Ovary (tissue), 9 donors: ENCODE data around the gene TMEM235. TPM values are rescaled to one million over a fixed set of nuclear protein-coding genes. Genes with fewer than 3 reads are reported as not detected.
A peak's percentile ranks its signal among the peaks of the same experiment; 100 is the strongest.
"Not testable (repeated sequence)": the region's sequence is repeated elsewhere in the genome, so short reads cannot be mapped to it uniquely, and the experiment has no call there.

Experiments used
- DNase-seq, 5 donors: peaks; one replicate each; pipeline ENCODE4 v3.0.0-alpha.2; 2019 to 2020
- H3K27ac ChIP-seq, 2 donors: fragments of 200-600 bp; one replicate each; pipeline versions ENCODE4 v1.5.1 to v1.8.0; 2019 to 2022
- H3K27me3 ChIP-seq: fragments of 200-600 bp; one replicate; pipeline ENCODE4 v1.8.0; 2022
- H3K36me3 ChIP-seq: fragments of 200-600 bp; sonication (generic); one replicate; pipeline ENCODE4 v1.5.1; 2019
- H3K4me1 ChIP-seq: one replicate; pipeline ENCODE4 v1.8.1; 2013; ENCODE audit warnings: mild to moderate bottlenecking, moderate library complexity; ENCODE audit not compliant: insufficient read depth
- H3K4me3 ChIP-seq: fragments of 200-600 bp; sonication (generic); one replicate; pipeline ENCODE4 v1.5.1; 2017
- H3K9me3 ChIP-seq, 2 donors: fragments of 200-600 bp in 1 of 2; sonication (generic) in 1 of 2; one replicate each; pipeline versions ENCODE4 v1.5.1 to v1.8.1; 2013 to 2019; ENCODE audit warnings: mild to moderate bottlenecking in 1 of 2, moderate library complexity in 1 of 2
- CTCF ChIP-seq, 3 donors: fragments of 450-650 bp in 2 of 3; fragments of 200-600 bp in 1 of 3; IDR thresholded peaks; one replicate each; pipeline versions ENCODE4 v1.5.1 to v1.8.0; 2016 to 2022; ENCODE audit warnings: antibody characterized with exemption in 3 of 3, mild to moderate bottlenecking in 1 of 3
- EP300 ChIP-seq: sonication (generic); formaldehyde crosslinking; IDR thresholded peaks from one replicate; pipeline ENCODE4 v1.6.1; 2017; ENCODE audit warnings: antibody characterized with exemption
- POLR2A ChIP-seq: fragments of 450-650 bp; IDR thresholded peaks from one replicate; pipeline ENCODE4 v1.6.1; 2017; ENCODE audit warnings: antibody characterized with exemption, mild to moderate bottlenecking, moderate library complexity
- WGBS, 3 donors: extraction: QIAGEN DNeasy Blood & Tissue Kit in 1 of 3; methylation state at CpG; one replicate each; pipeline versions ENCODE4 v1.1.5 to v1.1.7; 2013 to 2017; 5-methylcytosine and 5-hydroxymethylcytosine counted together
- intact Hi-C, 4 donors: fragments of 100-400 bp; cut with DNase I; formaldehyde crosslinking; loops; one replicate each; pipeline versions ENCODE4 v1.11.0 to v1.15.1; 2022 to 2023
- polyA plus RNA-seq, 2 donors: library from polyadenylated mRNA; stranded (reverse); fragments of 200-250 nt in 1 of 2; fragments of 350-450 nt in 1 of 2; fragmentation: Illumina TruSeq in 1 of 2; extraction: RNeasy Lipid Tissue Mini Kit (QIAGEN cat#74804) in 1 of 2; gene quantifications; one replicate each; pipeline ENCODE4 v1.2.3, GENCODE V29; 2013 to 2014
- total RNA-seq, 7 donors: library from RNA; depleted of rRNA in 2 of 7; stranded (reverse); fragments of >200 nt in 2 of 7; fragmentation: NEBNext Ultra II Directional in 3 of 7; extraction: Animal tissue kit (Norgen Biotek cat#: 25700) in 3 of 7; gene quantifications; one replicate each; pipeline versions ENCODE4 v1.1.0 to v1.2.4, GENCODE V29; 2016 to 2023
- donor health status: DM: no; HTN: no; CAD: no; lungs with moderate emphysema.
- donor health status: DM: no; HTN: no; CAD: no.
- donor health status: Bipolar disorder and iron deficiency.
- donor health status: DM: yes; HTN: yes; CAD: no.
- donor health status: DM: no; HTN: no; CAD: no.
- donor health status: DM: yes; HTN: yes; CAD: no.

Gene TMEM235
- total and polyA plus RNA-seq, 9 donors, result 0.07 TPM; not detected in 8

DNA sequence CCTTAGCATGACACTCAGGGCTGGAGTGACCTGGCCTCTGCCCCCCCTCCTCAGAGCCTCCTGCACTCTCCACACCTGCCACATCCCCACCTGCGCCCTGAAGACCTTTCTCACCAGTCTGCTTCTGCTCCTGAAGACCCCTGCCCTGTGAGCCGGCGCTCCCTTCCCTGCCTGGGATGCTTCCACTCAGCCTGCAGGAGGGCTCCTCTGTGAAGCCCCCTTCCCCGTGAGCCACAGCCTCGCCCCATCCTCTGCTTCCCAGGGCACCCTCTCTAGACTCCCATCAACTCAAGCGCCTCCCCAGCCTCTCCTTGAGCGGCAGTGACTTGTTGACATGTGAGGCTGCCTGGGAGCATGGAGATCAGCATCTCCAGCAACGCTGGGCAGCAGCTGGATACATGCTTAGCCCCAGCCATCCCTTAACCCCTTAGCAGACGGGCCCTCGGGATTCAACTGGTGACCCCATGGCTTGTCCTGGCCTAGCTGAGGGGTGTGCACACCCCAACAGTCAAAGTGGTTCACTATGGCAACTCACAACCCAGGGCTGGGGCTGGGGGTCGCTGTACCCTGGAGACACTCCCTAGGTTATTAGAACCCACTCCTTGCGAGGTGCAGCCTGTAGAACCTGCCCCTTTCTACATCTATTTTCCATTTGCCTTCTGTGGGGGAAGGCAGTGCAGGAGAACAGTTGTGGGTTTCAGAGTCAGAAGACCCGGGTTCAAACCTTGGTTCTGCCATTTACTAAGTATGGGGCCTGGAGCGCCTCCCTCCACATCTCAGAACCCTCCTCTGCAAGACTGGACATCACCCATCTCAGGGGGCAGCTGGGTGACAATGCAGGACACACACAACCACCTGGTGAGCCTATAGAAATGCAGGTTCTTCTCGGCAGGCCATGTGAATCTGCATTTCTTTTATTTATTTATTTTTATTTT is 21.5 kb downstream of the TMEM235 start:
- Histone ChIP-seq H3K4me1 (peaks cover 18% of the 10 kb centered on the region), H3K9me3 (no peaks in the 10 kb centered on the region), H3K27ac (no peak overlapping the region), H3K36me3 (no peaks in the 10 kb centered on the region), H3K27me3 (no peaks in the 10 kb centered on the region), H3K4me3 (no peak overlapping the region)
- WGBS, 3 donors, result 65 to 70% (median 66%) methylated on average over 15 of the region's 15 CpGs
- intact Hi-C loops, result loop anchor here (5.0 to 10.0 kb wide), 3 partner anchors 112 to 169 kb away; partner anchors contain the start of gene SOCS3 (in 1 of the 4)
- peak in 2 of 5 donors; percentile 34 to 38 for DNase-seq
- TF ChIP-seq CTCF (IDR thresholded peaks at IDR 0.05) (no peak), EP300 (no peak), POLR2A (no peak)

GRCh38 chr17:78253636-78253945 is 22.2 kb downstream of the TMEM235 start:
- not testable (repeated sequence) for H3K9me3 ChIP-seq, H3K27ac ChIP-seq, H3K36me3 ChIP-seq, H3K27me3 ChIP-seq
- Histone ChIP-seq H3K4me1 (peaks cover 18% of the 10 kb centered on the region), H3K4me3 (peak overlapping the region; percentile 100)
- DNase-seq, result peak in 2 of 5 donors; percentile 44 to 48
- WGBS, 3 donors, result 66 to 76% (median 75%) methylated on average over 12 of the region's 12 CpGs
- intact Hi-C loops, result loop anchor here (5.0 to 10.0 kb wide), 3 partner anchors 111 to 169 kb away; partner anchors contain the start of gene SOCS3 (in 1 of the 4)

DNA sequence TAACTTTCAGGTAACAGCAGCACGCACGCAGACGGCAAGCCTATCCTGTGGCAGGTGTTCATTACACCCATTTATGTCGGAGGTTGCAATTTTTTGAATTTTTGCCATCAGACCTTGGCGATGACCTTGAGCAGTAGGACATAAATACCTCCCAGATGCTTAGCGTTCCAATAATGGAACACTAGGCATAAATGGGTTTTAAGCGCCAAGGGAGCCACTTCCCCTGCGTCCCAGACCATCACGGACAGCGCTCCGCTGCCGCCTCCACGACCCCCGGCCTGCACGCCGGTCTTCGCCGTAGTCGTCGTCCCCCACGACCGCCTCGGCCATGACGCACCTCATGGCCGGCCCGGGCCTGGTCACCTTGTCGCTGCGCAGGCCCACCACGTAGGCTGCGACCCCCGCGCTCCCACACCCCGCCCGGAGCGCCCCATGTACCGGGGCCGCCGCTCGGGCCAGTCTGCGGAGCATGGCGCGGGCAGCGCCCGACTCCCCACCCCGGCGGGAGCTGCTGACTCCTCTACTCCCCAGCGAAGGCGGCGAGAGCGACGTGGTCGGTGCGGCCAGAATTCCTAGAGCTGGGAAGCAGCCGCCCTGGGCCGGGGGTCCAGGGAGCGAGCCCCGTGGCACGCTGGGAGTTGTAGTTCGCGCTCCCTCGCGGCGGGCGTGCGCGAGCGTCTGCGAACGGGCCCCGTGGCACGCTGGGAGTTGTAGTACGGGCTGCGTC is 22.7 kb downstream of the TMEM235 start:
- 1% methylated on average over 52 to 73 of the region's 73 CpGs for WGBS, 3 donors
- intact Hi-C loops, result loop anchor here (5.0 to 10.0 kb wide), 3 partner anchors 111 to 168 kb away; partner anchors contain the start of gene SOCS3 (in 1 of the 4)

DNA sequence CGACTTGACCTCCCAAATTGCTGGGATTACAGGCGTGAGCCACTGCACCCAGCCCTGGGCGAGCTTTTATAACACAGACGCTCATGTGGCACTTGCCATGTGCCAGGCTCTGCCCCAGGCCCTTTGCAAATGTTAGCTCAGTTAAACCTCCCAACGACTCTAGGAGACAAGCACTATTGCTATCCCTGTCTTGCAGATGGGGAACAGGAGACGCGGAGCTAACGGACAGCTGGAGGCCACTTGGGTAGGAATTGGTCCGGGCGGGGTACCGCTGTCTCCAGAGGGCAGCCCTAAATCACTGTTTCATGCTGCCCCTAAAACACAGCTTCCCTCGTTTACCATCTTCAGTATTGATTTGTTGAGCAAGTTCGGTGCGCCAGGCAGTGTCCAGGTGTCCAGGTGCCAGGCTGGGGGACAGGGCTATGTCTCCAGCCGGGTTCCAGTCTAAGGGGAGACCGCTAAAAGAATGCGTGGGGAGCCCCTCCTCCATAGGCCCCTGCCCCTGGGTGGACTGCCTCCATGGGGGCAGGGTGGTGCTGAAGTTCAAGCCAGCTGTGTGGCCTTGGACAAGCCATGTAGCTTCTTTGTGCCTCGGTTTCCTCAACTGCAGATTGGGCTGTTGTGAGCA is 23.7 kb downstream of the TMEM235 start:
- H3K4me1 ChIP-seq, result peaks cover 18% of the 10 kb centered on the region
- DNase-seq, result peak in 3 of 5 donors; percentile 38 to 45 (median 44)
- H3K4me3 ChIP-seq, result no peak overlapping the region
- H3K36me3 ChIP-seq, result no peaks in the 10 kb centered on the region
- H3K27ac ChIP-seq, result no peak overlapping the region
- no peak for TF ChIP-seq POLR2A
- no peak for TF ChIP-seq CTCF (IDR thresholded peaks at IDR 0.05)
- no peak for TF ChIP-seq EP300
- H3K9me3 ChIP-seq, result no peaks in the 10 kb centered on the region
- intact Hi-C loops, result loop anchor here in 1 of 4 donors (10.0 kb wide), 1 partner anchor 110 kb away; the partner anchor contains the start of gene SOCS3
- H3K27me3 ChIP-seq, result no peaks in the 10 kb centered on the region
- 80 to 89% (median 85%) methylated on average over 18 of the region's 18 CpGs for WGBS, 3 donors

More for the DNA sequence above, 22.7 kb downstream of the TMEM235 start:
- Histone ChIP-seq H3K9me3 (no peaks in the 10 kb centered on the region), H3K4me1 (peaks cover 18% of the 10 kb centered on the region), H3K4me3 (peak overlapping the region; percentile 100), H3K36me3 (no peaks in the 10 kb centered on the region), H3K27ac (peak overlapping the region; percentile 18 to 35), H3K27me3 (no peaks in the 10 kb centered on the region)
- DNase-seq, result peak; percentile 77 to 91 (median 85)
- TF ChIP-seq POLR2A (no peak), EP300 (no peak), CTCF (IDR thresholded peaks at IDR 0.05) (no peak)
